ENCODE measurements around the gene C10orf95. TPM values are rescaled to one million over a fixed set of nuclear protein-coding genes. Genes with fewer than 3 reads are reported as not detected.

The C10orf95 gene
- total RNA-seq, 1 experiment from 2014 or later: 0.45 TPM

DNA sequence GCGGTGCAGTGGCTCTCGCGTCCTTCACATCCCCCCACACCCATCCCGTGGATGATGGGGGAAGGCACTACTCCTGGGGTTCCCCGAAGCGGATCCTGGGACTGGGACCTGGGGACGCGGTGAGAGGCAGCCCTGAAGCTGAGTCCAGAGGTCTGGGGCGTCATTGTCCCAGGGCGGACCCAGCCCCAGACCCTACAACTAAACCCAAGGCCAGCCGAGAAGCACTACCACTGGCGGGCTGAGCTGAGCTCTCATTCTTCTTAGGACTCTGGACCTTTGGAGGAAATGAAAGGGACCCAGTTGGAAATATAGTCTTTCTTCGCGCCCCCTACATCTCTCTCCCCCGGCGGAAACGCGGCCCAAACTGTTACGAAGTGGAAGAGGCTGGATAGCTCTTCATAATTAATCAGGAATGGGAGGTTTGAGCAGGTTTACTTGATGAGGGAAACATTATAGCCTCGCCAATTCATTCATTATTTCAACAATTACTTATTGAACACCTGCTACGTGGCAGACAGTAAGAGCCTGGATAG, 31.1 kb downstream of the C10orf95 start:
- peak; percentile 69 for DNase-seq
- Histone ChIP-seq H3K27me3 (ENCODE audit: control insufficient read depth, insufficient read depth, low read length) (peaks cover 9% of the 10 kb centered on the region; the same call in 1 of the 2 replicates), H3K36me3 (replicated peaks; ENCODE audit: control insufficient read depth, insufficient read depth, low read length) (peaks cover 1% of the 10 kb centered on the region), H3K4me3 (ENCODE audit: insufficient read depth, low read depth, low read length) (peak overlapping the region; percentile 97)

DNA sequence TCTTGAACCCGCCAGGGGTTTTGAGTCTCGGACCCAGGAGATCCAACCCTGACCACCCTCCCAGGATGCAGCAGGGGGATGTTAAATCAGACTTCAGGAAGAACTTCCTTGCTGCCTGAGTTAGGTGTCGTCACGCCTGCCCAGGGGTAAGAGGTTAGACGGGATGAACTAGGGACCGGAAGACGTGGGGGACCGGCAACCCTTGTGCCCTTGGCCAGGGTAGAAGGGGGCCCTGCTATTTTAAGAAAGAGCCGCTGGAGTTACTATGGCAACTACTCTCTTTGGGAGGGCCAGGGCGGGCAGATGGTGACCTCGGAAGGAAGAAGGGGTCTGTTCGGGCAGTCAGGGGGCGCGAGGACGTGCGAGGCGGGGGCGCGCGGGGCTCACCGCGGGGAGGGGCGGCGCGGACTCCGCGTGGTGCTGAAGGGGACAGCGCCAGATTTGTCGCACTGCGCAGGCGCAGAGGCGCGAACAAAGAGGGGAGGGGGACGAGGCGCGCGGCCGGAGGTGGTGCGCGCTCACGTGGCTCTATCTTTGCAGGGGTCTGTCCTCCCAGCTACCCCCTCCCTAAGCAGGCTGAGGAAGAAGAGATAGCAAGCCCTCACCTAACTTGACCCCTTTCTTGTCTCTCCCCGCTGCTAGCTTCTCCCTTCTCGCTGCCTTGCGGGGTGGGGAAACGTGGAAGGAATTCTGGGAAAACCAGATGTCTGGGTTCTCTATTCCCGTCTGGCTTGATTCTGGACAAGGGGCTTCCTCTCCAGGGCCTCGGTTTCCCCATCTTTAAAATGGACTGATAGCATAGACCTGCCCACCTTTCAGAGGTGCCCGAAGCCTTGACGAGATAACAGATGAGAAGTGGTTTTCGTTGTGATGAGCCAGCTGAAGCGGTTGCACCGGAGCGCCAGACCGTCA, 31.8 kb downstream of the C10orf95 start:
- peaks cover 9% of the 10 kb centered on the region; the same call in 1 of the 2 replicates for H3K27me3 ChIP-seq (ENCODE audit: control insufficient read depth, insufficient read depth, low read length)
- H3K4me3 ChIP-seq (ENCODE audit: insufficient read depth, low read depth, low read length): peak overlapping the region; percentile 97
- DNase-seq: peak; percentile 99
- H3K36me3 ChIP-seq (replicated peaks; ENCODE audit: control insufficient read depth, insufficient read depth, low read length): peaks cover 1% of the 10 kb centered on the region

GRCh38 chr10:102418622-102419268, 32.6 kb downstream of the C10orf95 start, which contains the start of gene PSD:
Gene PSD (minus strand): TSS chr10:102418785. CDS start chr10:102417038, 1,747 bp downstream.
- H3K27me3 ChIP-seq (ENCODE audit: control insufficient read depth, insufficient read depth, low read length): peaks cover 9% of the 10 kb centered on the region; the same call in 1 of the 2 replicates
- DNase-seq: peak; percentile 97
- peak within 1 kb of the TSS; percentile 97 for H3K4me3 ChIP-seq (ENCODE audit: insufficient read depth, low read depth, low read length)

GRCh38 chr10:102416695-102417094, 34.6 kb downstream of the C10orf95 start:
- no peak overlapping the region for H3K4me3 ChIP-seq (ENCODE audit: insufficient read depth, low read depth, low read length)
- DNase-seq: peak; percentile 54

More at GRCh38 chr10:102418622-102419268, 32.6 kb downstream of the C10orf95 start, which contains the start of gene PSD:
- H3K36me3 ChIP-seq (replicated peaks; ENCODE audit: control insufficient read depth, insufficient read depth, low read length): no peaks in the 10 kb centered on the region; the same call in none of the 2 replicates

GRCh38 chr10:102416283-102416682, 35.1 kb downstream of the C10orf95 start:
- Histone ChIP-seq H3K27me3 (ENCODE audit: control insufficient read depth, insufficient read depth, low read length) (peaks cover 8% of the 10 kb centered on the region), H3K4me3 (ENCODE audit: insufficient read depth, low read depth, low read length) (no peak overlapping the region), H3K36me3 (replicated peaks; ENCODE audit: control insufficient read depth, insufficient read depth, low read length) (no peaks in the 10 kb centered on the region)
- no peak for DNase-seq

More at GRCh38 chr10:102416695-102417094, 34.6 kb downstream of the C10orf95 start:
- Histone ChIP-seq H3K36me3 (replicated peaks; ENCODE audit: control insufficient read depth, insufficient read depth, low read length) (no peaks in the 10 kb centered on the region), H3K27me3 (ENCODE audit: control insufficient read depth, insufficient read depth, low read length) (peaks cover 8% of the 10 kb centered on the region)

- DNase-seq: peak; percentile 55
- Histone ChIP-seq H3K27me3 (ENCODE audit: control insufficient read depth, insufficient read depth, low read length) (peaks cover 23% of the 10 kb centered on the region), H3K36me3 (replicated peaks; ENCODE audit: control insufficient read depth, insufficient read depth, low read length) (no peaks in the 10 kb centered on the region), H3K4me3 (ENCODE audit: insufficient read depth, low read depth, low read length) (no peak overlapping the region)
Observed at GRCh38 chr10:102414749-102415148, 36.6 kb downstream of the C10orf95 start.

- Histone ChIP-seq H3K27me3 (ENCODE audit: control insufficient read depth, insufficient read depth, low read length) (peaks cover 30% of the 10 kb centered on the region), H3K4me3 (ENCODE audit: insufficient read depth, low read depth, low read length) (no peak overlapping the region)
Observed at GRCh38 chr10:102413806-102414561, 37.4 kb downstream of the C10orf95 start.

GRCh38 chr10:102413053-102413705, 38.2 kb downstream of the C10orf95 start:
- H3K27me3 ChIP-seq (ENCODE audit: control insufficient read depth, insufficient read depth, low read length): peaks cover 37% of the 10 kb centered on the region
- no peaks in the 10 kb centered on the region for H3K36me3 ChIP-seq (replicated peaks; ENCODE audit: control insufficient read depth, insufficient read depth, low read length)
- peak; percentile 95 for DNase-seq
- no peak overlapping the region for H3K4me3 ChIP-seq (ENCODE audit: insufficient read depth, low read depth, low read length)

More at GRCh38 chr10:102413806-102414561, 37.4 kb downstream of the C10orf95 start:
- no peaks in the 10 kb centered on the region for H3K36me3 ChIP-seq (replicated peaks; ENCODE audit: control insufficient read depth, insufficient read depth, low read length)
- peak; percentile 61 for DNase-seq

DNA sequence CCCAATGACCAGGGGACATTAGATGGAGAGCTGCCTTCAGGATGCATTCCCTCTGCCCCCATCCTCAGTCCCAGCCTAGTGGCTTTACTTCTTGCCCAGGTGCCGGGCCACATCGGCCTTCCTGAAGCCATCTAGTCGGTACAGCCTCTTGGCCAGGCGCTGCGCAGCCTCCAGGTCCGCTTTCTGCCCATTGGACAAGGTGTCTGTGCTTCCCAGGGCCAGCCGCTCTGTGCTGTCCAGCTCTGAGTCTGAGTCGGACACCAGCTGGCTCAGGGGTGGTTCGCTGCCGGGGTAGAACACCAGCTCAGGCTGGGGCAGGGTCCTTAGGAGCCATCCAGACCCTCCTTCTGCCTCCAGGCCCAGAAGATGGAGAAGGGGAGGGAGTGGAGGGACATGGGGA, 39.0 kb downstream of the C10orf95 start:
- H3K4me3 ChIP-seq (ENCODE audit: insufficient read depth, low read depth, low read length): no peak overlapping the region
- peak; percentile 33 for DNase-seq
- peaks cover 45% of the 10 kb centered on the region for H3K27me3 ChIP-seq (ENCODE audit: control insufficient read depth, insufficient read depth, low read length)
- no peaks in the 10 kb centered on the region for H3K36me3 ChIP-seq (replicated peaks; ENCODE audit: control insufficient read depth, insufficient read depth, low read length)

DNA sequence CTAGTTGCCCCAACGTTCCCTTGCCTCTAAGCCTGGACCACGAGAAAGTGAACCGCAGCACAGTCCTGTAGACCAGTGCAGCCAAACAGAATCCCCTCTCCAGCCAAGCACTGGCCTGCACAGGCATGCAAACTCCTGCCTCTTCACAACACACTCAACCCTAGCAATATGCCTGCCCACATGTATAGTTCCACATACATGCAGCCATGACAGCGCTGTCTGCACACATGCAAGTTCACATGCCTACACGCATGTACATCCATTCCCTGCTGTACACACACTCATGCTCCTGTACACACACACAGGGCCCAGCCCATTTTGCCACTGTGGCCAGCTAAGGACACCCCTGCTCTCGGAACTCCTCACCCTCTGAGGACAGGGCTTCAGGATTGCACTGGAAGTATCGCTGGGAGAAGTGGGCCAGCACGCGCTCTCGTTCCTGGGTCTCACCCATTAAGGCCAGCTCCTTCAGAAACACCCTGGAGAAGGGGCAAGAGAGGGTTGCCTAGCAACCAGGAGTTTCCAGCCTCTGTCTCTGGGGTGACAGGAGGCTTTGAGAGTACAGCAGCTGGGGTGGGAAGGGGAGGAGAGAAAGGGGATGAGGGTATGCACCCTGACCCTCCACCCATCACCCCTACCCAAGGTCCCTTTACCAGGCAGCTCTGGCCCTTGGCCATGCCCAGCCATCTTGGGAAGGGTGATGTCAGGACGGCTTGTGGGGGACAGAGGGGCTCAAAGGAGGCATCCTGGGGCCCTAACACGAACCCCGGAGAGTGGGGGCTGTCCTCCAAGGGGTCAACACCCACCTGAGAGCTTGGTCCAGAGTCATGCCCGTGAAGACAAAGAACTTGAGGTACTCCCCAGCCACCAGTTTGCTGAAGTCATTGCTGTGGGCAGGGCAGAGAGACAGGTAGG, 39.7 kb downstream of the C10orf95 start:
- H3K36me3 ChIP-seq (replicated peaks; ENCODE audit: control insufficient read depth, insufficient read depth, low read length): no peaks in the 10 kb centered on the region
- H3K27me3 ChIP-seq (ENCODE audit: control insufficient read depth, insufficient read depth, low read length): peaks cover 46% of the 10 kb centered on the region
- no peak overlapping the region for H3K4me3 ChIP-seq (ENCODE audit: insufficient read depth, low read depth, low read length)
- peak; percentile 53 for DNase-seq

GRCh38 chr10:102410429-102411073, 40.8 kb downstream of the C10orf95 start:
- Histone ChIP-seq H3K27me3 (ENCODE audit: control insufficient read depth, insufficient read depth, low read length) (peaks cover 46% of the 10 kb centered on the region), H3K4me3 (ENCODE audit: insufficient read depth, low read depth, low read length) (peak overlapping the region; percentile 56), H3K36me3 (replicated peaks; ENCODE audit: control insufficient read depth, insufficient read depth, low read length) (no peaks in the 10 kb centered on the region)
- peak; percentile 90 for DNase-seq

DNA sequence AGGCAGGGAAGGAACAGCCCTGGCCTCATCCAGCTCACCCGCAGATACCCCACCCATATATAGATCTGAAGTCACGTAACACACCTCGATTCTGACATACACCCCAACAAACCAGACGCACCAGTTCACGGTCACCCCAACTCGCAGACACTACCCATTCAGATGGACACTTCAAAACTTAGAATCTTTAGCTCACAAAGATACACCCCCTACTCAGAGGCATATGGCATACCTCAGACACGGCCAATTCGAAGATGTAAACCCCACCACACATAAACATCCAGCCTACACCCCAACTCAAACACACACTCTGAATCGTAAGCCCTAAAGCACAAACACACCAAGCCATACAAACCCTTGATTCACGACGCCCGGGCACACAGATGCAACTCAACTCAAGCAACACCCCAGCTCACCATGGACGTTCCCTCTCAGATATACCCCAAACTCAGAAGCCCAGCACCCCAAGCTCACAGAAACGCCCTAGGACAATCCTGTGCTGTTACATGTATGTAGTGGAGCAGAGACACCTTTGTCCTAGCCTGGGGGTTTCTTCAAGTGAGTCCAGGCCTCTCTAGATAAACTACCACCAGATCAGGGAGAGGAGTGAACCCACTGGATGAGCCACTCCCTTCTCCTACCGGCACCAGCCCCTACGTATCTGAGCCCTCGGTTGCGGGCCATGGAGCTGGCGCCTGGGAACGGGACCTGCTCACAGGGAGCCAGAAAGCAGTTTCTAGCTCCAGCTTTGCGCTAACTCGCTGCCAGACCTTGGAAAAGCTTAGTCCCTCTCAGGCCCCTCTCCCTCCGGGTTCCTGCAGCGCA, 41.5 kb downstream of the C10orf95 start:
- peak; percentile 86 for DNase-seq
- Histone ChIP-seq H3K27me3 (ENCODE audit: control insufficient read depth, insufficient read depth, low read length) (peaks cover 46% of the 10 kb centered on the region), H3K36me3 (replicated peaks; ENCODE audit: control insufficient read depth, insufficient read depth, low read length) (no peaks in the 10 kb centered on the region), H3K4me3 (ENCODE audit: insufficient read depth, low read depth, low read length) (peak overlapping the region; percentile 56)
